Endothelial cell (in vitro differentiated cells): ENCODE results near the gene THSD4. TPM values are rescaled to one million over a fixed set of nuclear protein-coding genes. Genes with fewer than 3 reads are reported as not detected.
"Not testable (repeated sequence)": the region's sequence is repeated elsewhere in the genome, so short reads cannot be mapped to it uniquely, and the experiment has no call there.

Experiments
- DNase-seq: peaks from one replicate; pipeline ENCODE4 v3.0.0; 2021; ENCODE audit warnings: low spot score
- H3K27ac Mint-ChIP-seq: one replicate; pipeline ENCODE4 v1.8.0; 2021; ENCODE audit warnings: mixed read lengths, inconsistent platforms; ENCODE audit not compliant: unreplicated experiment
- H3K27me3 Mint-ChIP-seq: one replicate; pipeline ENCODE4 v1.8.0; 2021; ENCODE audit warnings: mild to moderate bottlenecking, moderate library complexity, mixed read lengths, inconsistent platforms; ENCODE audit not compliant: unreplicated experiment
- H3K36me3 Mint-ChIP-seq: one replicate; pipeline ENCODE4 v1.8.0; 2021; ENCODE audit warnings: mild to moderate bottlenecking, low read depth, mixed read lengths, inconsistent platforms; ENCODE audit not compliant: unreplicated experiment
- H3K4me1 Mint-ChIP-seq: one replicate; pipeline ENCODE4 v1.8.0; 2021; ENCODE audit warnings: mild to moderate bottlenecking, mixed read lengths, inconsistent platforms; ENCODE audit not compliant: unreplicated experiment
- H3K4me3 Mint-ChIP-seq: one replicate; pipeline ENCODE4 v1.8.0; 2021; ENCODE audit warnings: mild to moderate bottlenecking, mixed read lengths, inconsistent platforms; ENCODE audit not compliant: unreplicated experiment
- H3K9me3 Mint-ChIP-seq: one replicate; pipeline ENCODE4 v1.8.0; 2021; ENCODE audit warnings: mixed read lengths, inconsistent platforms; ENCODE audit not compliant: unreplicated experiment
- CTCF ChIP-seq: fragments of 200-600 bp; sonication (generic); IDR thresholded peaks from one replicate; pipeline ENCODE4 v1.5.0; 2021; ENCODE audit warnings: antibody characterized with exemption; ENCODE audit not compliant: unreplicated experiment
- total RNA-seq: library from RNA; stranded (reverse); fragmentation: NEBNext Ultra II Directional; extraction: Animal tissue kit (Norgen Biotek cat#: 25700); gene quantifications from one replicate; pipeline ENCODE4 v1.2.1, GENCODE V29; 2021; ENCODE audit not compliant: unreplicated experiment

Gene THSD4
- total RNA-seq, 1 donor from 2014 or later = 0.92 TPM

GRCh38 chr15:71400294-71400693 lies 285.0 kb downstream of the THSD4 start:
- Mint-ChIP-seq H3K36me3 (no peaks in the 10 kb centered on the region), H3K4me1 (peaks cover 11% of the 10 kb centered on the region), H3K27ac (no peak overlapping the region), H3K4me3 (no peak overlapping the region), H3K27me3 (no peaks in the 10 kb centered on the region), H3K9me3 (no peaks in the 10 kb centered on the region)
- TF ChIP-seq CTCF = no peak
- DNase-seq = no peak

GRCh38 chr15:71401728-71402127 lies 286.5 kb downstream of the THSD4 start:
- H3K9me3 Mint-ChIP-seq, H3K27ac Mint-ChIP-seq, H3K27me3 Mint-ChIP-seq, H3K4me1 Mint-ChIP-seq, H3K36me3 Mint-ChIP-seq, DNase-seq, H3K4me3 Mint-ChIP-seq: not testable (repeated sequence)

GRCh38 chr15:71409541-71409940 lies 294.3 kb downstream of the THSD4 start:
- no peaks in the 10 kb centered on the region for H3K36me3 Mint-ChIP-seq
- no peaks in the 10 kb centered on the region for H3K9me3 Mint-ChIP-seq
- H3K4me1 Mint-ChIP-seq = peaks cover 9% of the 10 kb centered on the region
- no peak for TF ChIP-seq CTCF
- DNase-seq = no peak
- H3K27me3 Mint-ChIP-seq = no peaks in the 10 kb centered on the region
- H3K4me3 Mint-ChIP-seq = no peak overlapping the region
- H3K27ac Mint-ChIP-seq = no peak overlapping the region

- no peak overlapping the region for H3K4me3 Mint-ChIP-seq
- no peaks in the 10 kb centered on the region for H3K9me3 Mint-ChIP-seq
- H3K27me3 Mint-ChIP-seq = no peaks in the 10 kb centered on the region
- H3K36me3 Mint-ChIP-seq = no peaks in the 10 kb centered on the region
- DNase-seq = no peak
- H3K27ac Mint-ChIP-seq = no peak overlapping the region
- no peak for TF ChIP-seq CTCF
- peaks cover 9% of the 10 kb centered on the region for H3K4me1 Mint-ChIP-seq
Measured at GRCh38 chr15:71410347-71410746, 295.1 kb downstream of the THSD4 start.

- no peak for TF ChIP-seq CTCF
- no peak for DNase-seq
- no peak overlapping the region for H3K4me3 Mint-ChIP-seq
- H3K4me1 Mint-ChIP-seq = peaks cover 9% of the 10 kb centered on the region
- H3K9me3 Mint-ChIP-seq = no peaks in the 10 kb centered on the region
- no peak overlapping the region for H3K27ac Mint-ChIP-seq
- H3K27me3 Mint-ChIP-seq = no peaks in the 10 kb centered on the region
- no peaks in the 10 kb centered on the region for H3K36me3 Mint-ChIP-seq
Measured at GRCh38 chr15:71411538-71412482, 296.5 kb downstream of the THSD4 start.
